Vagina (tissue), 2 donors: ENCODE data around the gene ZBTB7C.

ENCODE experiments used
- CTCF ChIP-seq, 3 experiments: fragments of 450-650 bp in 2 of 3; fragments of 200-600 bp in 1 of 3; sonication (generic) in 1 of 3; IDR thresholded peaks; one replicate each; pipeline ENCODE4 v1.5.1; 2017 to 2019; ENCODE audit warnings: antibody characterized with exemption in 3 of 3, mild to moderate bottlenecking in 2 of 3, moderate library complexity in 2 of 3
- POLR2A ChIP-seq, 2 donors: fragments of 450-650 bp; IDR thresholded peaks; one replicate each; pipeline ENCODE4 v1.6.1; 2017; ENCODE audit warnings: antibody characterized with exemption in 2 of 2, mild to moderate bottlenecking in 2 of 2, moderate library complexity in 2 of 2

- TF ChIP-seq POLR2A (IDR thresholded peaks at IDR 0.05) (no peak), CTCF (IDR thresholded peaks at IDR 0.05) (no peak)
Observed at GRCh38 chr18:48312066-48312465, 97.1 kb downstream of the ZBTB7C start.
